ENCODE data around the gene PCCA. TPM values are rescaled to one million over a fixed set of nuclear protein-coding genes. Genes with fewer than 3 reads are reported as not detected.

PCCA gene
- total RNA-seq, 1 experiment from 2014 or later: 16.1 TPM

- no peaks in the 10 kb centered on the region for H3K79me2 ChIP-seq (ENCODE audit: low read depth)
- no peaks in the 10 kb centered on the region for H3K9me2 ChIP-seq (ENCODE audit: insufficient read depth)
- no peaks in the 10 kb centered on the region for H3K9me3 ChIP-seq (ENCODE audit: insufficient read depth, low read depth)
- no peaks in the 10 kb centered on the region for H3F3A ChIP-seq (ENCODE audit: insufficient read depth, low read depth)
- no peak overlapping the region for H3K27ac ChIP-seq
- H2AFZ ChIP-seq: no peak overlapping the region
- no peak overlapping the region for H3K4me3 ChIP-seq
- no peaks in the 10 kb centered on the region for H3K4me1 ChIP-seq (replicated peaks; ENCODE audit: insufficient read depth)
- H4K20me1 ChIP-seq (ENCODE audit: insufficient read depth): no peaks in the 10 kb centered on the region
- no peaks in the 10 kb centered on the region for H3K27me3 ChIP-seq (ENCODE audit: insufficient read depth, low read depth)
- ChIA-PET CTCF (no interaction called here), POLR2A (ENCODE audit: unreplicated experiment) (no interaction called here)
- BruUV-seq (replicated peaks): no TSS peak
- no peaks in the 10 kb centered on the region for H3K36me3 ChIP-seq (ENCODE audit: low read depth)
- TF ChIP-seq CTCF (conservative IDR thresholded peaks at IDR 0.05) (no peak), EZH2 (IDR thresholded peaks at IDR 0.05; ENCODE audit: low read depth) (no peak)
- DNase-seq: no peak
- H3K4me2 ChIP-seq: no peak overlapping the region
- intact Hi-C loops (cut with micrococcal nuclease; ENCODE audit: unreplicated experiment): loop anchor here (10.0 kb wide), 1 partner anchor 535 kb away; the partner anchor contains the start of gene ZIC2
These were observed 430.7 kb downstream of the PCCA start for GRCh38 chr13:100519626-100520025.

DNA sequence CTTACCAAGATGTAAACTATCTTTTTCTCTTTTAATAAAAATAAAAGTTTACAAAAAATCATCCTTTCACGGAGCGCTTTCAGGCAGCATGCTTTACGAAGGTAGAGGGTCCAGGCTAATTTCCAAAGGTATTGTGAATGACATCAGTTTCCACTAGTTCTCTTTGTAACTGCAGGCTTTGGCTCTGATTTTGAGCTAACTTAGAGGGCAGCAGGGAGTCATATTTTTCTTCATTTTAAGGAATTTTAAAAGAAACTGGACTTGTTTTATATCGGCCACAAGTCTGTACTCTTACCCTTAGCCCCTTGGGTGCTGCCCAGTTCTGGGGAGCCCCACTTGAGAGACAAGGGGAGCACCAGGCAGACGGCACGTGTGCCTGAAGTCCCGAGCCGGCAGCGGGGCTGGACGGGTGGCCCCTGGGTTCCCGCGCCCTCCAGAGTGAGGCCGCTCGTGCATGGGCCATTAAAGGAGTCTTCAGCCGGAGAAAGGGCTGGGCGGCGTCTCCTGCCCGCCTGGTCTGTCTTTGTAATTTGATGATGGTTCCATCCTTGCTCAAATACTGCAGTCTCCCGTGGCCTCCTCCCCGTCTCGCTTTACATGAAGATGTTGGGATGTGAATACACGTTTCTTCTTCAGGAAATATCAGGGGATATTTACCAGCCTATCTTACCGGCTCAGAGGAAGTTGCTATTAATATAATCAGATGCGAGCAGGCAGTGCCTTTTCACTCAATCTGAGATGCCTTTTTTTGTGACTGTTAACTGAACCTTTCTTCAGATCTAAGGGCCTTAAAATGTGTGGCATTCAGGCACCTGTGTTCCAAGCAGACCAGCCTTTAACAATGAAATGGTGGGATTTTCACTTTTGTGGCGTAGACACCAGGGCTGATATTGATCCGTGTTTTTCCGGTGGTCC is 432.3 kb downstream of the PCCA start:
- Histone ChIP-seq H4K20me1 (ENCODE audit: insufficient read depth) (no peaks in the 10 kb centered on the region), H3K4me3 (no peak overlapping the region), H3K9me2 (ENCODE audit: insufficient read depth) (no peaks in the 10 kb centered on the region), H3K79me2 (ENCODE audit: low read depth) (no peaks in the 10 kb centered on the region), H3F3A (ENCODE audit: insufficient read depth, low read depth) (no peaks in the 10 kb centered on the region), H2AFZ (no peak overlapping the region), H3K27me3 (ENCODE audit: insufficient read depth, low read depth) (no peaks in the 10 kb centered on the region), H3K27ac (no peak overlapping the region), H3K36me3 (ENCODE audit: low read depth) (no peaks in the 10 kb centered on the region), H3K4me2 (no peak overlapping the region), H3K4me1 (replicated peaks; ENCODE audit: insufficient read depth) (no peaks in the 10 kb centered on the region), H3K9me3 (ENCODE audit: insufficient read depth, low read depth) (no peaks in the 10 kb centered on the region)
- BruUV-seq (replicated peaks): no TSS peak
- ChIA-PET POLR2A (ENCODE audit: unreplicated experiment) (no interaction called here), CTCF (no interaction called here)
- intact Hi-C loops (cut with micrococcal nuclease; ENCODE audit: unreplicated experiment): no loop called here
- TF ChIP-seq CTCF (conservative IDR thresholded peaks at IDR 0.05) (no peak), EZH2 (IDR thresholded peaks at IDR 0.05; ENCODE audit: low read depth) (no peak)
- no peak for DNase-seq

- intact Hi-C loops (cut with micrococcal nuclease; ENCODE audit: unreplicated experiment): no loop called here
- Histone ChIP-seq H3K4me1 (replicated peaks; ENCODE audit: insufficient read depth) (no peaks in the 10 kb centered on the region), H3K9me3 (ENCODE audit: insufficient read depth, low read depth) (no peaks in the 10 kb centered on the region), H4K20me1 (ENCODE audit: insufficient read depth) (no peaks in the 10 kb centered on the region), H3K27ac (no peak overlapping the region), H3K4me3 (no peak overlapping the region), H3K36me3 (ENCODE audit: low read depth) (no peaks in the 10 kb centered on the region), H3K79me2 (ENCODE audit: low read depth) (no peaks in the 10 kb centered on the region), H3F3A (ENCODE audit: insufficient read depth, low read depth) (no peaks in the 10 kb centered on the region), H3K27me3 (ENCODE audit: insufficient read depth, low read depth) (no peaks in the 10 kb centered on the region), H2AFZ (no peak overlapping the region), H3K9me2 (ENCODE audit: insufficient read depth) (no peaks in the 10 kb centered on the region), H3K4me2 (no peak overlapping the region)
- TF ChIP-seq EZH2 (IDR thresholded peaks at IDR 0.05; ENCODE audit: low read depth): no peak
- TF ChIP-seq CTCF (conservative IDR thresholded peaks at IDR 0.05): no peak
- POLR2A ChIA-PET (ENCODE audit: unreplicated experiment): no interaction called here
- BruUV-seq (replicated peaks): no TSS peak
- CTCF ChIA-PET: no interaction called here
- DNase-seq: no peak
These were observed 433.1 kb downstream of the PCCA start for GRCh38 chr13:100521851-100522617.

Measured in PC-9 (cell line).